Amygdala (tissue), 56 donors: ENCODE data around the gene SP5.
"Not testable (repeated sequence)": the region's sequence is repeated elsewhere in the genome, so short reads cannot be mapped to it uniquely, and the experiment has no call there.

ENCODE experiments used
- DNase-seq, 56 donors: peaks; one replicate each; lab custom pipeline; 2025; lab: John Stamatoyannopoulos, UW

SP5 gene

GRCh38 chr2:170710609-170710979 is 4.5 kb upstream of the SP5 start:
- DNase-seq = no peak

GRCh38 chr2:170711196-170711773 is 3.9 kb upstream of the SP5 start:
- no peak for DNase-seq

- DNase-seq = peak in 2 of 56 donors; percentile 8 to 14
Observed at GRCh38 chr2:170711774-170712652, 3.1 kb upstream of the SP5 start.

- DNase-seq = no peak
Observed at GRCh38 chr2:170712653-170713542, 2.2 kb upstream of the SP5 start.

- peak in 1 of 56 donors; percentile 12 for DNase-seq
Observed at GRCh38 chr2:170713543-170714380, 1.4 kb upstream of the SP5 start.

GRCh38 chr2:170714381-170715061 is 616 bp upstream of the SP5 start:
- DNase-seq = peak in 6 of 56 donors; percentile 10 to 30 (median 20)

- no peak for DNase-seq
Observed at GRCh38 chr2:170715932-170716777, 1.0 kb downstream of the SP5 start.

GRCh38 chr2:170716851-170717598 is 1.9 kb downstream of the SP5 start:
- DNase-seq = peak in 6 of 56 donors; percentile 12 to 49 (median 19)

GRCh38 chr2:170717599-170717963 is 2.4 kb downstream of the SP5 start:
- DNase-seq = no peak

GRCh38 chr2:170717991-170718589 is 3.0 kb downstream of the SP5 start:
- DNase-seq = no peak

- no peak for DNase-seq
Observed at GRCh38 chr2:170719810-170720209, 4.7 kb downstream of the SP5 start.

- DNase-seq = no peak
Observed at GRCh38 chr2:170721678-170722077, 6.5 kb downstream of the SP5 start.

- DNase-seq = no peak
Observed at GRCh38 chr2:170722301-170722700, 7.2 kb downstream of the SP5 start.

- DNase-seq = no peak
Observed at GRCh38 chr2:170723446-170723958, 8.4 kb downstream of the SP5 start.

GRCh38 chr2:170733798-170734600 is 18.9 kb downstream of the SP5 start:
- DNase-seq = no peak

- DNase-seq = not testable (repeated sequence)
Observed at GRCh38 chr2:170734601-170735000, 19.5 kb downstream of the SP5 start.
